ENCODE measurements around the gene SGSM1. TPM values are rescaled to one million over a fixed set of nuclear protein-coding genes. Genes with fewer than 3 reads are reported as not detected.
"Not testable (repeated sequence)": the region's sequence is repeated elsewhere in the genome, so short reads cannot be mapped to it uniquely, and the experiment has no call there.

The SGSM1 gene
- total and polyA plus RNA-seq, 9 donors, result 0.91 to 4.4 (median 2.5) TPM

DNA sequence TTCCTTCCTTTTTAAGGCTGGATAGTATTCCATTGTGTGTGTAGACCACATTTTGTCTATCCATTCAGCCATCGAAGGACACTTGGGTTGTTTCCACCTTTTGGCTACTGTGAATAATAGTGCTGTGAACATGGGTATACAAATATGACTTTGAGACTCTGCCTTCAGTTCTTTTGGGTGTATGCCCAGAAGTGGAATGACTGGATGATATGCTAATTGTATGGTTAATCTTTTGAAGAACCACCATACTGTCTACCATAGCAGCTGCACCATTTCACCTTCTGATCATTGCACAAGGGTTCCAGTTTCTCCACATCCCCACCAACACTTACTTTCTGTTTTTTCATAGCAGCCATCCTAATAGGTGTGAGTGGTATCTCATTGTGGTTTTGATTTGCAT is 30.3 kb downstream of the SGSM1 start:
- H3K9me3 ChIP-seq, result no peaks in the 10 kb centered on the region
- no peak overlapping the region for H3K4me3 ChIP-seq
- intact Hi-C loops (cut with DNase I), result no loop called here

GRCh38 chr22:24837517-24837916 is 31.5 kb downstream of the SGSM1 start:
- H3K27ac ChIP-seq; H3K4me3 ChIP-seq; H3K36me3 ChIP-seq; intact Hi-C loops (cut with DNase I); DNase-seq; H3K27me3 ChIP-seq; H3K4me1 ChIP-seq (ENCODE audit: insufficient read depth); H3K9me3 ChIP-seq: not testable (repeated sequence)
- WGBS, 3 donors, result 59 to 77% (median 75%) methylated on average over 4 to 7 of the region's 8 CpGs

More for the DNA sequence above, 30.3 kb downstream of the SGSM1 start:
- no peak overlapping the region for H3K27ac ChIP-seq
- no peaks in the 10 kb centered on the region for H3K27me3 ChIP-seq
- H3K36me3 ChIP-seq, result no peaks in the 10 kb centered on the region
- DNase-seq, result no peak
- 83 to 88% (median 87%) methylated on average over 1 of the region's 1 CpG for WGBS, 3 donors
- TF ChIP-seq EP300 (IDR thresholded peaks at IDR 0.05), result no peak
- TF ChIP-seq CTCF (IDR thresholded peaks at IDR 0.05), result no peak
- TF ChIP-seq POLR2A (IDR thresholded peaks at IDR 0.05), result no peak
- no peaks in the 10 kb centered on the region for H3K4me1 ChIP-seq (ENCODE audit: insufficient read depth)

DNA sequence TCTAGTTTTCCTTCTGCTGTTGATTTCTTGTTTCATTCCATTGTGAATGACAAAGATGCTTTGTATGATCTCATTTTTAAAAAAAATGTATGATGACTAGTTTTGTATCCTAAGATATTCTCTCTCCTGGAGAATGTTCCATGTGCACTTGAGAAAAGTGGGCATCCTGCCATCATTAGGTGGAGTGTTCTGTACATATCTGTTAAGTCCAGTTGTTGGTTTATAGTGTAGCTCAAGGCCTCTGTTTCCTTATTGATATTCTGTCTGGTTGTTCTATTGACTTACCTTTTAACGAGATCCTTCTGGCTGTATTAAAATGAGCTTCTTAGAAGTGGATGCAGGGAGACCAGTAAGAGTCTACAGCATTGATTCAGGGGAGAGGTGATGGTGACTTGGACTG is 35.2 kb downstream of the SGSM1 start:
- intact Hi-C loops (cut with DNase I), result loop anchor here in 1 of 4 donors (10.0 kb wide), 1 partner anchor 76 kb away; no protein-coding TSS in a partner anchor
- H3K27ac ChIP-seq, result no peak overlapping the region
- H3K27me3 ChIP-seq, result no peaks in the 10 kb centered on the region
- 50 to 73% (median 50%) methylated on average over 1 of the region's 1 CpG for WGBS, 3 donors
- TF ChIP-seq EP300 (IDR thresholded peaks at IDR 0.05), result no peak
- no peak for TF ChIP-seq CTCF (IDR thresholded peaks at IDR 0.05)
- TF ChIP-seq POLR2A (IDR thresholded peaks at IDR 0.05), result no peak
- no peaks in the 10 kb centered on the region for H3K4me1 ChIP-seq (ENCODE audit: insufficient read depth)
- no peaks in the 10 kb centered on the region for H3K36me3 ChIP-seq
- no peak overlapping the region for H3K4me3 ChIP-seq
- no peak for DNase-seq
- H3K9me3 ChIP-seq, result no peaks in the 10 kb centered on the region

DNA sequence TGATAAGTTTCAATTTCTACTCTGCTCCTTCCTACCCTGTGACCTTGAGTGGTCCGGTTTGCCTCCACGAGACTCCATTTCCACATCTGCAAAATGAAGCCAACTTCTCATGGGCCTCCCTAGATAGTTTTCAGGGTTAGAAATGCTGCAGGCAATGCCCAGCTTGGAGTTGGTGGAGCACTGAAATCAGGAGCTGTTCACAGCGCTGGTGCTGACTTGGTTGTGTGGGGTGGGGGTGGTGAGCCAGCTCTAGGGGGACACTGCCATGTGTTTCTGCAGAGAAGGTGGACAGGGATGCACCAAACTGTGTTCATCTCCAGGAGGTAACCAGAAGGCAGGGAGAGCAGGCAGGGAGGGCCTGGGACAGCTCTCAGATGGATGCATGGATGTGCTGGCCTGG is 37.0 kb downstream of the SGSM1 start:
- no peaks in the 10 kb centered on the region for H3K4me1 ChIP-seq (ENCODE audit: insufficient read depth)
- DNase-seq, result no peak
- WGBS, 3 donors, result 27 to 55% (median 30%) methylated on average over 3 of the region's 3 CpGs
- H3K27me3 ChIP-seq, result no peaks in the 10 kb centered on the region
- no peaks in the 10 kb centered on the region for H3K9me3 ChIP-seq
- H3K4me3 ChIP-seq, result no peak overlapping the region
- TF ChIP-seq EP300 (IDR thresholded peaks at IDR 0.05) (no peak), POLR2A (IDR thresholded peaks at IDR 0.05) (no peak), CTCF (IDR thresholded peaks at IDR 0.05) (no peak)
- no peak overlapping the region for H3K27ac ChIP-seq
- intact Hi-C loops (cut with DNase I), result loop anchor here in 1 of 4 donors (10.0 kb wide), 1 partner anchor 78 kb away; no protein-coding TSS in a partner anchor
- H3K36me3 ChIP-seq, result no peaks in the 10 kb centered on the region

GRCh38 chr22:24845041-24845898 is 39.3 kb downstream of the SGSM1 start:
- no peaks in the 10 kb centered on the region for H3K4me1 ChIP-seq (ENCODE audit: insufficient read depth)
- no peaks in the 10 kb centered on the region for H3K36me3 ChIP-seq
- intact Hi-C loops (cut with DNase I), result loop anchor here in 1 of 4 donors (10.0 kb wide), 1 partner anchor 80 kb away; no protein-coding TSS in a partner anchor
- no peak overlapping the region for H3K4me3 ChIP-seq
- peak in 2 of 5 donors; percentile 23 to 42 for DNase-seq
- no peak overlapping the region for H3K27ac ChIP-seq
- TF ChIP-seq POLR2A (IDR thresholded peaks at IDR 0.05) (no peak), CTCF (IDR thresholded peaks at IDR 0.05) (no peak), EP300 (IDR thresholded peaks at IDR 0.05) (no peak)
- 57 to 63% (median 61%) methylated on average over 13 of the region's 13 CpGs for WGBS, 3 donors
- H3K9me3 ChIP-seq, result no peaks in the 10 kb centered on the region
- no peaks in the 10 kb centered on the region for H3K27me3 ChIP-seq
